GM19467 (cell line): ENCODE data around the gene ZBTB20.

Source experiments
- ATAC-seq: cut with Tn5 transposase; IDR thresholded peaks from one replicate; pipeline ENCODE4 v1.9.1; 2021; ENCODE audit warnings: mild to moderate bottlenecking, moderate library complexity; ENCODE audit not compliant: unreplicated experiment

The ZBTB20 gene

DNA sequence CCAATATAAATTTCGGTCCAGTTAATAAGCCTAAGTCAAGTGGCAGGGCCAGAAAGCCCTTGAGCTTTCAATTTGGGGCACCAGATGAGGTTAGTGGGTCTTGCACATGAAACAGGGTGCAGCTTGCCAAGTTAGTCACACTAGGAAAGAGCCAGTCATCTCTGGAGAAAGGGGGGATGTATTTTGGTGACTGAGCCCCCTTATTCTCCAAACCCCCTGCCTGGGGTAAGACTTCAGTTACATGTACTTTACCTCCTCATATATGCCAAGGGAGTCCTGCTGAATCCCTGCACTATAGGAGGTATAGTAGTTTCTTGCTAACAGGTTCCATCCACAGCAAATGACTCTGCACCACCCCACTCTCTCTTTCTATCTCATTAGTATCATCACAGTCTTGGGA, 790.6 kb downstream of the ZBTB20 start:
- no peak for ATAC-seq

DNA sequence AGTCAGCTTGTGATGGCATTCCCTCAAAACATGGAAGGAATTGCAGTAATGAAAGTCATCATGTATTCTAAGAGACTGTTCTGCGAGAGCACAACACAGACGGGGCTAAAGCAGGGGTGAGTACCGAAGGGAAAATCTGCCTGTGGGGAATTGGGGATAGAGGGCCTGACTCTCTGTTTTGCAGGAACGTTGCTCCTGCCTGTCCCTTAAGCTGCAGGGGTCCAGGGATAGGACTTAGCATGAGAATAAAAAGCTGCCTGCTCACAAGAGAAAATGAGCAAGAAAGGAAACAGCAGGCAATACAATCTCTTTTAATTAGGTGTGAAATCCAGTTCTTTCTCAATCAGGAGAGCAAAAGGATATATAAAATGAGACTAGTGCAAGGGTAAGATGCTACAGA, 791.0 kb downstream of the ZBTB20 start:
- no peak for ATAC-seq

DNA sequence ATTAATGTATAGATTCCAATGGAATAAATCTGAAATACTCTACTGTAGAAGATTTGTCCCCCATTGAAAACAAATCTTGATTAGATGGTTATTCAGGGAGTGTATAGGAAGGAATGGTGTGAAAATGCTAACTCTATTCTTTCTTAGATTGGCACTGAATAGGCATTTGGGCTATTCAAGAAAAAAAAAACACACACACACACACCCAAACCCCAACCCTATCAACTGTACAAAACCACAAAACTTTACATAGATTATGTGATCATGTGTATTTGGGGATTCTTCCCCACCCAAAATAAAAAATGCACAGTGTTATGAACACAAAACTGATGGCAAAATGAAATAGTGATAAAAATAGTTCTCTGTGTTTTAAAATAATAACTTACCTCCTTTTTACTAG, 791.4 kb downstream of the ZBTB20 start:
- ATAC-seq: no peak

DNA sequence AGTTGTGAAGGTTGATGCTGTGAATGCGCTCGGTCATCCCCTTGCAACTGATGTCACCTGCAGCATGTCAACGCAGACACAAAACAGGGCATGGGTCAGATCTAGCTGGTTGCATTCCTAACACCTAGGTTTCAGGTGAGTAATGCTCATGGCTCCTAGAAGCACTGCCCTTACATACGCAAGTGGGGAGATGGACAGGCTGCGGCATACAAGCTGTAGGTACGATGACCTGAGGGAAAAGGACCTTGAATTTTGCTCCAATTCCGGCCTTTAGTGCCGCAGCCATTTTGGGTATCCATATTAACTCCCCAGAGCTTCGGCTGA, 795.3 kb downstream of the ZBTB20 start:
- no peak for ATAC-seq

DNA sequence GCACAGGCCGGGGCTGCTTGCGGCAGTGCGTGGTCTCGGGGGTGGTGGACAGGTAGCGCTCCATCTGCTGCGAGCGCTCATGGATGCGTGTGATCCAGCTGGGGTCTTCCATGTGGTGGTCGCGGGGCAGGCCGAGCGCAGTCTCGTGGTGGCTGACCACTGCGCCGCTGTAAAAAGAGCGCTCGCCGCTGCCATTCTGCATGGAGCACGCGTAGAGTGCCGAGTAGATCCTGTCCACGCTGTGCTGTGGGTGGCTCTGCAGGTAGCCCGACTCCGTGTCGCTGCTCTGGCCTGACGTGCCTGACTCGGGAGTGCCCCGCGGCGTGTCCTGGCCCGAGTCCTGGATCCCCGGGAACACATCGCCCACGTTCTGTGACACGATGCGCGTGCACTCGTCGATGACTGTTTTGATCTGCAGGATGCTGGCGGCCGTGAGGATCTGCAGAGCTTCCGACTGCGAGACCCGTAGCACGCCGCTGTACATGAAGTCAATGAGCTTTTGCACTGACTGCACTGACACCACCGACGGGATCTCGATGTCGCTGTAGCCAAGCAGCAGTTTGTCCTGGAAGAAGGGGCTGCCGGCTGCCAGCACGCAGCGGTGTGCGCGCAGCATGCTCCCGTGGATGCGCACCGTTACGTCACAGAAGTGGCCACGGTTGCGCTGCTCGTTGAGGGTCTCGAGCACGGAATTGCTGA, 795.8 kb downstream of the ZBTB20 start:
- ATAC-seq: no peak

DNA sequence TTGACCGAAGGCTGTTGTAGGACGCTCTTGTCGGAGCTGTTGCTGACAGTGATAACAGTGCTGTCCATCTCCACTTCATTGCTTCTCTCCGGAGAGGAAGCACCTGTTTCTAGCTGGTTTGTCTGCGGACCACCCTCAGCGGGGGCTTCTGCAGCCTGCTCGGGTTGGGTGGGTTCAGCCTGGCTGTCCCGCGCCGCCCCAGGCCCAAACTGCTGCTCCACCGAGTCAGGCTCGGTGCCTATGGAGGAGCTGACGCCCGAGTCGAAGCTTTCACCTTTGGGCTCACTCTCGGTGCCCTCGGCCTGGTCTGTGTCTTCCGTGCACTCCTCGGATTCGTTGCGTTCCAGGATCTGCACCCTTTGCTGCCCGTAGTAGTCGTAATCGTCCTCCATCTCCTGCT, 796.4 kb downstream of the ZBTB20 start:
- ATAC-seq: no peak

DNA sequence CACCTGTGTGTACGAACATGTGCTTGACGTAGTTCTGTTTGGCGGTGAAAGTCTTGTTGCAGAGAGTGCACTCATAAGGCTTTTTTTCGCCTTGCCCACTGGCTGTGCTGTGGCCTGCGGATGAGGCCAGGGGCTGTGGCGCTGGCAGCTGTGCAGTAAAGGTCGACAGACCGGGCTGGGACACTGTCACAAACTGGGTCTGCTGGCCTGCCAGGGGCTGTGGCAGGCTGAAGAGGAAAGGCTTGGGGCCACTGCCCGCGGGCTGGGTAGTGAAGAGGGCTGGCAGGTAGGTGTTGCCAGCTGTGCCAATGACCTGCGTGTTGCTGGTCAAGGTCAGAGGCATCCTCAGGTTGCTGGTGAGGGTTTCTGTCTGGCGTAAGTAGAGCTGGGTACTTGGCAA, 796.8 kb downstream of the ZBTB20 start:
- no peak for ATAC-seq

DNA sequence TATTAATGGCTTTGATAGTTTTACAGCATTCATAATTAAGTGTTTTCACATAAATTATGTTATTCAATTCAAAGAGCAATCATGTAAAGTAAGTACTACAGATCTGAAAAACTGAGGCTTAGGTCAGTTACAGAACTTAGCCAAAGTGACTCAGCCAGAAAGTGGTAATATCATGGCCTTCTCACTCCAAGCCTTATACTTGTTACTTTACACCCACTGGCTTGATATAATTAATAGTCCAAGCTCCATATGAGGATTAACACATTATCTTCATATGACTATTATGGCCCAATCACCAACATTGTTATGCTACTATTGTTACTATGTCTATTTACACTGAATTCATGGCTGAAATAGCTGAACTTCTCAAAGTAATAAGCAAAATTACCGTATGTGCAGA, 802.6 kb downstream of the ZBTB20 start:
- ATAC-seq: no peak

DNA sequence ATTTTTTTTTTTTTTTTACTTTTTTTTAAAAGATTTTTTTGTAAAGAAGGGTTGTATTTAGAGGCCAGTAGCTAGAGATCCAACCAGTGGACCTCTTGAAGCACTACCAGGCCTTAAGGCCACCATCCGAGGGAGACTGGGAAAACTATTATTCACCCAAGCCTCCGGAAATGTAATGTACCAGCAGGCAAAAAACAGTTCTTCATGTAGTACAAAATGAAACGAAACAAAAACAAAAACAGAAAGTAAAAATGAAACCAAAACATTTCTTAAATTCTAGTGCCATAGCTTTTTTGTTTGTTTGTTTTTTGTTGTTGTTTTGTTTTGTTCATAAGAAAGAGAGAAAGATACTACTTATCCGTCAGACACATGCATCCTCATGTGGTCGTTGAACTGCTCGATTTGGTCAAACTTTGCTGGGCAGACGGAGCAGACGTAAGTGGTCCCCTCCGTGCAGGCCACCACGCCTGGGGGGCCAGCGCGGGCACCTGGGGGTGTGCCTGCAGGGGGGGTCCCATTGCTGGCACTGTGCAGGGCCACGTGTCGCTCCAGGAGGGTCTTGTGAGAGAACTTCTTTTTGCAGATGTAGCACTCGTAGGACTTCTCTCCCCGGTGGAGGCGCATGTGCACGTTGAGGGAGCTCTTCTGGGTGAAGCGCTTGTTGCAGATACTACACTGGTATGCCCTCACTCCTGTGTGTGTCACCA, 808.3 kb downstream of the ZBTB20 start:
- no peak for ATAC-seq

DNA sequence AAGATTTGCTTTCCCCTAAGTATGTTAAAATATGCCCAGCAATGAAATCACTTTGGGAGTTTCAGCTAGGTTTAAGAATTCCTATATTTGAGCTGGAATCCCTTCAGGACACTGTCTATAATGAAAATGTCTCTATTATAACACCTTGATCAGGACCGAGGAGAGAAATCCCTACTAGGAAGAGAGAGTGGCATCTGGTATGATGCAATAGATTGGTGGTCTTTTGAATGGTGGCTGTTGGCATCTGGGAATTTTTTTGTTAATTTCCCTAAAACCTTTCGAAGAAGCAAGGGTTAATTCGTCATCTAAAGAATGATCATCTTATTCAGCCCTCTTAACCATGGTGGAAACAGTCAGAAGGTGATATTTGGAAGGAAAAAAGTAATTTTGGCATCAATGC, 810.2 kb downstream of the ZBTB20 start:
- no peak for ATAC-seq

DNA sequence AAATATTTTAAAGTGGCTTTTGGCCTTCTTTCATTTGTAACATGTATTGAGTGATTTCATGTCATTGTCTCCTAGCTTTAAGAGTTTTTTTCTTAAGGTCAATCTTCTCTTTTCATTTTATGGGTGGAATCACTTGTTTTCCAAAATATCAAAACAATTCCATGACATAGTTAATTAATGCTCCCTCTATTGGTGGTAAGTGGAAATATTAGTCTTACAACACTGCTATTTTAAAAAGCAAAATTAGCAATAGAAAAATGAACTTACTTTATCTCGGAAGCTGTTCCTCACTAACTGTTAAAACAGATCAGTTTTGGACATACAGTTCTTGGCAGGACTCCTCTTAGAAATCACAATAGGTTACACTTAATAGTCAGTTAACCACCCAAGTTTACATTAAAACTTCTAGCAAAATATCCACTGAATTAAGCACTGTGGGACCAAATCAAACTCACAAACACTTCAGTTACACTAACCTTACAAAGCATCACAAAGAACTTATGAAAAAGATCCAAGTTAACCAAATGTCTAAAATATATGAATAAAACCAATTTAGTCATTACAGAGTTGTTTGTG, 810.9 kb downstream of the ZBTB20 start:
- no peak for ATAC-seq

DNA sequence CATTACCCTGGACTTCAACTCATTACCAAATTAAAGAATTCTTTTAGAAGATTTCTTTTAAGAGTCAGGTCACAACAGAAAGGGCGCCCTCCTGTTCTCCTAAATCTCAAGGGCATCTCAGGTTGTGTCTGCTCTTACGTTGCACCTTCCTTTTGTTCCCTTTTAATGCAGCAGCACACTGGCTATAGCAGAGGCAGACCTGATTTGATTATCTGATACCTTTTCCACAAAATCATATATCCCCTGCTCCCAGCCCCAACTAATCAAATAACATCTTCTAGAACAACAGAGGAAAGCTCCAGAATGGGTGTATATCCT, 813.2 kb downstream of the ZBTB20 start:
- ATAC-seq: no peak

DNA sequence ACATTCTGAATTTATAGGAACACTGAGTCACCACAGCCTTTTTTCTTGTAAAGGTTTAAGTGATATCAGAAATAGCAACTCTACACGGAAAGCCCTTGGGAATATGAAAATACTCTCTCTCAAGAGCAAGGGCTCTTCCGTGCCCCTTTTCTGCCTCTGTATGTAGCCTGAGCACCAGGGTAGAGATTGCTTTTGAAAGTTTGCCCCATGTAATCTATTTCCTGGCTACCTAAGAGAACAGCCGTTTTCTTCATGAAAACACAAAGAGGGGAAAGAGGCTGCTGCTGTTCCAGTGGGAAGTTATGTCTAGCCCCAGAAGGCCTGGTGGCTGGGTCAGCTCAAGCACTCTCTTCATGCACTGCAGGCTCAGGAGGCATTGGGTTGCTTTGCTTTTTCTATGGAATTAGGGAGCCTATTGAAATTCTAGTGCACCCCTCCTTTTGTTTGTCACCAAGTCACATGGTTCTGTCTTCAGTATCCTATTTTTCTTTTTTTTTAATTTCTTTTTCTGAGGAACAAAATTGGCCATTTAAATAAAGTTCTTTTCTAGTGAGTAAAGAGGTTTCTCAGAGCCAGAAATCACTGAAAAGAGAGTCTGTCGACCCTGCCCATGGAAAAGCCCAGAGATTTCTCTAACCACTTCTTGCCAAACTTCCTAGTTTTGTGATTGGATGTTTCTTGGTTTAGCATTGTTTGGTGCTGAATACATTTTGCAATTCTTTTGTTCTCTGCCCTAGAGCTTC, 813.7 kb downstream of the ZBTB20 start:
- ATAC-seq: no peak

DNA sequence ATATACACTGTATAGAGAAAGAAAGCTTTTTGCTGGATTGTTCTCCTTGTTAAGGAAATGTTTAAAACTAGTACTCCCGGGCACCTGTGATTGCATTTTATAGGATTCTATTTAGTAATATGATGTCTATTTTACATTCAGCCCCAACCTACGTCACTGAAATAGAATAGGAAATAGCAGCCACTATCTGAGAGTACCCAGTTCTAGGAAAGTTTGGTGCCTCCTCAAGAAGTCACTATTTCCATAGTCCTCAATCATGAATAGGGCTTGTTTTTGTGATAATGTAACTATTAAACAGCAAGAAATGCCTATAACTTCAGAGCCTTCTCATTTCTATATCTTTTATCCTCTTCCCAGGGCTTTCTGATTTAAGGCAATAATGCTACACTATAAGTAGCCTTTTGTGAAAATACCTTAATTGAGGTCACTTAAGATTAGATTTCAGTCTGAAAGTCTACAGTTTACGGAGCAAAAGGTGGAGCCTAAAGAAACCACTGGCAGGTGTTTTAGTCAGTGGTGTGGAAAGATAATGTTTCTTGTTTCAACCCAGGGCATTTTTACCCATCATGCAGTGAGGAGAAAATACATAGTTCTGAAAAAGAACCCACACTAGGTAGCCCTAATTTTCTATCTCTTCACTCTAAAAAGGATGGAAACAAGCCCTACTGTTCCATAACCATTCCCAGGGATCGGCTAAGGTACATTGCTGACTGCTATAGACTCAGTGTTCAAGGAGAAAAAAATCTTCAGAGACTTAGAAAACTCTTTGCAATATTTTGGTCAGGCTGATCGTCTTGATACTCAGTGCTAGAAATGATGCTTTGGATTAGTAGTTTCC, 814.5 kb downstream of the ZBTB20 start:
- ATAC-seq: peak; percentile 58

DNA sequence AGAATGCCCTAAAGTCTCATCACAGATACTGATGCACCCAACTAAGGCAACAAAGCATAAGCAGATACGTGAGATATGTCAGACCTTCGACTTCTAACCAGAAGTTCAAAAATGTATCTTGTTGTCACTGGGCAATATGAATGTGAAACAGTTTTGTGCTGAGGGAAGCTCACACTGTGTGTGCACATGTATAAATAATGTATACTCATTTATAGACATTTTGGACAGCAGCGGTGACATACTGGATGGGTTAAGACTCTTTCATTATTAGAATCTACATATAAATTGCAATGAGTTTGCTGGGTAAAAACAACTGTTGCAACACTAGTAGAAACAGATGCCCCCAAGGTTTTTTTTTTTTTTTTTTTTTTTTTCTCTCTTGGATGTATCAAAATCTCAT, 815.4 kb downstream of the ZBTB20 start:
- no peak for ATAC-seq

DNA sequence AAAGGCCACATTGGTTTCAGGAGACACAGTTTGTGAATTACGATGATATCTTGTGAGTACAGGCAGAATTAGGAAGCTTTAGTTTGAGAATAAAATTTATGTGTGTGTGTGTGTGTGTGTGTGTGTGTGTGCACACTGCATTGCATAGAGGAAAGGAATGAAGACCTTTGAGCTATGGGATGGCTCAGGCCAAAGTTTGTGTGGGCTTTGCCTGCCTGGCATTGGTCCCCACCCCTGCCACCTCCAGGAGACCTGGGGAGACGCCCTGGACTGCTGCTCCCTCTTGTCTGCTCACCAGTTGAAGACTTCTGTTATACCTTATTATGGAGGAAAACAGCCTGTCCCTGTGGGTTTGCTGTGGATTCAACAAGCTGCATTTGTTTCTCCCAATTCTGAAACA, 816.1 kb downstream of the ZBTB20 start:
- ATAC-seq: no peak

DNA sequence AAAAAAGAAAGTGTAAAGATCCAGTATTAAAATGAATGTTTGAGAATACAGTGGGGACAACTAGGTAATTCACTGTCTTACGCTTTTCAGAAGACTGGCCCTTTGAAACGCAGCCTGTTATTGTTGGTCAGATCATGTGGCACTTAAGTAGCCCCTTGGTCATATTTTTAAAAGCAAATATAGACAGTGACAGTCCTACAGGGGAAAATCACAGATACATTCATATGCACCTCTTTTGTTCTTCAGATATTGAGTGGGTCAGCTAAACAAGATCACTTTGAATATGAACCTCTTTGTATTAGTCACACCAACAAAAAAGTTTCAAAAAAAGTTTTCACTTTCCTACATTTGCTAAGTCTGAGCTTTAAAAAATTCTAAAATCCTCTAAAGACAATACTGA, 817.3 kb downstream of the ZBTB20 start:
- no peak for ATAC-seq

DNA sequence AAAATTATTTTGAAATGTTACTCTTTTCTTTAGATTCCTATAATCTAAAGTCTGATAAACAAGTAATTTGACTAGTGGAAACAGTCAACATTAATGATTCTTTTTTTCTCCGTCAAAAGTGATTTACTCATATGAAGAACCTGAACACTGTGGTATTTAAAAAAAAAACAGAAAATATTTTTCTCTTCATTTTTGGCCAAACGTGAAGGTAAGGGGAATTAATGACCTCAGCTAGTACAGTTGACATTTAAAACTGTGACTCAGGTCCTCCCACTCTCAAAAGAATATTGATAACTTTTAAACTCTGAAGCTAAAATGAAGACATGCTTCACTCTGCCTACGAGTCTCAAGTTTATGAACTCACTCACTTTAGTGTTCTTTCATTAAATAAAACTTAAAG, 818.7 kb downstream of the ZBTB20 start:
- no peak for ATAC-seq

DNA sequence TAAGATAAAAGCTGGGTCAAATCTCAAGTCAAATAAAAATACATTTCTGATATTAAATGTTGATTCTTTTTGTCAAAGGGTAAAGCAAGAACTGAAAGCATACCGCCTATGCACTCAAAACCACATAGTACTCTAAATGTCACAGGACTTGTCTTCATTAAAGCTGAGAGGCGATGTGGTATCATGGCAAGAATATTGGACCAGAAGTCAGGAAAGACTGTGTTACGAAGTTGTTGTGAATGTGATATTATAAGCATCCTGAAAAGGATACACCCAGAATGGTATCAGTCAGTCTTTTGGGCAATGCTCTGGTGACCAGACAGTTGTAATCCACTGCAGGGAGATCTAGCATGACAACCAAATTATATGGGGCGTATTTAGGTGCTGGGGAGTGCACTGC, 819.4 kb downstream of the ZBTB20 start:
- ATAC-seq: no peak

DNA sequence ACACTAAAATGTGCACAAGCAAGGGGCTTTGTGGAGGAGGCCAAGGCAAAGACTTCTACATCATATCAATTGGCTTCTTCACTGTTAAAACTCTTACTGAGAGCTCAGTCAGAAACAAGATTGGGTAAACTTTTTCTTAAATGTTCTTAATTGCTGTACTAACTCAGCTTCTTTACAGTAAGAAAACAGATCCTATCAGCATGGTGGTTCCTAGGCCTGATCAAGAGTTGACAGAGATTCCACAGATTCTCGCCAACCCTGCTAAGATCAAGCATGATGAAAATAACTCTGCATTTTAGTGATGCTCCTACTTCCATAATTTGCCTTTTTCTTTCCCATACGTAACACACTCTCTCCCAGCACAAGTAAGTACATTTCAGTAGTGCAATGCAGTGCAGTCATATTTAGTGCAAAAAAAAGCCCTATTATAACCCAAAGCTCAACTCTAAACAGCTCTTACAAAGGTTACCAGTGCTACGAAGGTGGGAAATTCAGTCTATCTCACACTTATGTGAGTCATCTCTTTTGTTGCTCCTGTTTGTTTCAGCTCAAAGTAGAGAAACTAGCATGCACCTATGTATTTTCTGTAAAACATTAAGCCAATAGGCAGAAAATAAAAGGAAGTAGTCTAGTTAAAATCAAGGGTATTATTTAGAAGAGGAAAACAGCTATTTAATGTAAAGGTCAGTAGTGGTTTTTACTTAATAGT, 823.4 kb downstream of the ZBTB20 start:
- no peak for ATAC-seq

DNA sequence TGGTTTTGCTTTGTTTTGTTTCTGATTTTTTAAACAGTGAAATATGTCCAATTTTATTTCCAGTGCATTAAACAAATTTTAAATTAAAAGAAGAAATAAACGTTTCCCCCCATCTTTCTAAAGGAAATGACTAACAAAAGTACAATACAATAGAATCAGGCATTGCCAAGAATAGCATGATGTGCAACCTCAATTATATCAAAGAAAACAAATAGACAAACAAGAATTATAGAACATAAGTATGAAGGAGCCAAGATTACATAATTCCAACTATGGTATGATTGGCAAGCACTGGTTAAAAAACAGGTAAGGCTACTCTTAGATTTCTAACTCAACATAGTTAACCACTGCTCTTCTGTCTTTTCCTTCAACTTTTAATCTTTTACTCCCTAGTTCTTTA, 826.8 kb downstream of the ZBTB20 start:
- ATAC-seq: no peak
